CD4-positive, alpha-beta T cell (primary cell): ENCODE data around the gene ADAM10. TPM values are rescaled to one million over a fixed set of nuclear protein-coding genes. Genes with fewer than 3 reads are reported as not detected.

Source experiments
- ATAC-seq: fragments of 200-7000 bp; cut with Tn5 transposase; one replicate; pipeline ENCODE4 v1.10.0; 2022; ENCODE audit warnings: mild to moderate bottlenecking; ENCODE audit not compliant: poor library complexity
- CTCF ChIA-PET: fragments of 350-600 bp; sonication (Branson Sonifier 250); formaldehyde crosslinking; loops from one replicate; lab custom pipeline; 2021; ENCODE audit warnings: antibody characterized with exemption, inconsistent platforms; lab: Charles Lee
- POLR2A ChIA-PET: fragments of 350-600 bp; sonication (Branson Sonifier 250); formaldehyde crosslinking; loops from one replicate; lab custom pipeline; 2021; ENCODE audit warnings: antibody characterized with exemption, inconsistent platforms; lab: Charles Lee
- DNase-seq, 14 experiments: peaks; one replicate each; pipeline ENCODE4 v3.0.0-alpha.2; 2013 to 2020; ENCODE audit warnings: mixed read lengths in 2 of 14
- H3K27ac ChIP-seq, 2 donors: one replicate each; pipeline versions ENCODE4 v1.5.1 to v1.7.0; 2013; ENCODE audit warnings: low read length in 2 of 2, low read depth in 1 of 2, mild to moderate bottlenecking in 1 of 2
- H3K27me3 ChIP-seq, 2 experiments: 1 replicate in 1 of 2; 2 replicates in 1 of 2; pipeline versions ENCODE4 v1.6.1 to v1.7.0; 2013; ENCODE audit warnings: low read length in 2 of 2, control low read depth in 1 of 2, mild to moderate bottlenecking in 1 of 2, moderate library complexity in 1 of 2; ENCODE audit not compliant: insufficient read depth in 2 of 2, control insufficient read depth in 1 of 2
- H3K36me3 ChIP-seq: one replicate; pipeline ENCODE4 v1.6.1; 2013; ENCODE audit warnings: low read length, control low read depth; ENCODE audit not compliant: insufficient read depth
- H3K4me1 ChIP-seq: one replicate; pipeline ENCODE4 v1.6.1; 2013; ENCODE audit warnings: low read length, control low read depth; ENCODE audit not compliant: insufficient read depth
- H3K4me3 ChIP-seq: one replicate; pipeline ENCODE4 v1.5.1; 2013; ENCODE audit warnings: mild to moderate bottlenecking, low read length, moderate library complexity
- H3K9me3 ChIP-seq, 2 experiments: 1 replicate in 1 of 2; 2 replicates in 1 of 2; pipeline versions ENCODE4 v1.6.1 to v1.7.0; 2013; ENCODE audit warnings: low read length in 2 of 2, mild to moderate bottlenecking in 2 of 2, control low read depth in 1 of 2, moderate library complexity in 1 of 2; ENCODE audit not compliant: control insufficient read depth in 1 of 2, insufficient read depth in 1 of 2
- H3K27ac Mint-ChIP-seq: one replicate; pipeline ENCODE4 v1.8.0; 2020; ENCODE audit warnings: mixed read lengths
- H3K27me3 Mint-ChIP-seq: one replicate; pipeline ENCODE4 v1.8.0; 2021; ENCODE audit warnings: mixed read lengths
- H3K36me3 Mint-ChIP-seq: one replicate; pipeline ENCODE4 v1.8.0; 2021; ENCODE audit warnings: low read depth, mixed read lengths
- H3K4me1 Mint-ChIP-seq: one replicate; pipeline ENCODE4 v1.8.0; 2021; ENCODE audit warnings: low read depth, mixed read lengths
- H3K4me3 Mint-ChIP-seq: one replicate; pipeline ENCODE4 v1.8.0; 2020; ENCODE audit warnings: mild to moderate bottlenecking, mixed read lengths
- H3K9me3 Mint-ChIP-seq: one replicate; pipeline ENCODE4 v1.8.0; 2020; ENCODE audit warnings: mixed read lengths
- intact Hi-C, 2 experiments: fragments of 100-400 bp; cut with DNase I in 1 of 2; cut with micrococcal nuclease in 1 of 2; formaldehyde crosslinking; loops; one replicate each; pipeline versions ENCODE4 v1.15.1 to v1.9.0; 2023 to 2025; cut with DNase I, micrococcal nuclease
- total RNA-seq, 174 experiments: library from RNA in 2 of 174; stranded (reverse) in 2 of 174; gene quantifications; one replicate each; pipeline ENCODE4 v1.2.3 and lab custom pipeline; 2021 to 2026
- TF ChIP-seq, protein P1 (sequence below): fragments of 200-600 bp; IDR thresholded peaks from one replicate; pipeline ENCODE4 v1.8.0; 2022; ENCODE audit warnings: antibody characterized with exemption, mild to moderate bottlenecking

Gene ADAM10
- total RNA-seq, 2 experiments from 2014 or later = 70.5 to 80.4 TPM

DNA sequence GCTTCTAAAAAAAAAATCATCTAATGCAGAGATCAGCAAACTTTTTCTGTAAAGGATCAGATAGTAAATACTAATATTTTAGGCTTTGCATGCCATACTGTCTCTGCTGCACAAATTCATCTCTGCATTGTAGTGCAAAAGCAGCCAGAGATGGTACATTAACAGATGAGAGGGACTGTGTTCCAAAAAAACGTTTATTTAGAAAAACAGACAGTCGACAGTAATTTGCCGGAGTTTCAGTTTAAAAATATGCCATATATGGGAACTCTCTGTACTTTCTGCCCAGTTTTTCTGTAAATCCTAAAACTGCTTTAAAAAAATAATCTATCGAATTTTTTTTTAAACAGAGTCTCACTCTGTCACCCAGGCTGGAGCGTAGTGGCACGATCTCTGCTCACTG, 35.8 kb upstream of the ADAM10 start:
- H3K27me3 Mint-ChIP-seq = no peaks in the 10 kb centered on the region
- no peak overlapping the region for H3K4me3 Mint-ChIP-seq
- H3K9me3 Mint-ChIP-seq = no peaks in the 10 kb centered on the region

DNA sequence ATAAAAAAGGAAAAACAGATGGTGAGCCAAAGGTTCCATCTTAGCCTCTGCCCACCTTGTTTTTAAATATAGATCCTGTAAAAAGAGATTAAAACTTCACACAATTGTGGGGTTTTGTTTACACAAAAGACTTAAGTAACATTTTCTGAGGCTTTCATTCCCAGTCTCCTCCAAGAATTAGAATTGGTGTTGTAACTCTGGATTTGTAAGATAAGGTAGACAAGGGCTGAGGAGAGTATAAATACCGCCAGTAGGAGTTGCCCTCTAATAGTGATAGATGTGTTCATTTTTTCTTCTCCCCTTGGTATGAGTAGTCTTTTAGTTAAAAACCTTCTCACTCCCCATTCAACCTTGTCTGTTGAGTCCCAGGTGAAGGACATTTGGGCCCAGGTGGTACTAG, 30.0 kb upstream of the ADAM10 start:
- no peak for DNase-seq
- Histone ChIP-seq H3K36me3 (peaks cover 2% of the 10 kb centered on the region), H3K4me3 (no peak overlapping the region), H3K27me3 (no peaks in the 10 kb centered on the region), H3K27ac (no peak overlapping the region), H3K9me3 (no peaks in the 10 kb centered on the region), H3K4me1 (peaks cover 8% of the 10 kb centered on the region)
- Mint-ChIP-seq H3K4me1 (peaks cover 15% of the 10 kb centered on the region), H3K27ac (no peak overlapping the region), H3K27me3 (no peaks in the 10 kb centered on the region), H3K36me3 (peaks cover 26% of the 10 kb centered on the region), H3K4me3 (no peak overlapping the region), H3K9me3 (no peaks in the 10 kb centered on the region)
- CTCF ChIA-PET = no interaction called here
- ATAC-seq = no peak
- intact Hi-C loops = loop anchor here in 1 of 2 experiments (10.0 kb wide), 2 partner anchors 325 to 875 kb away; partner anchors contain the start of genes CCNB2 and GTF2A2
- POLR2A ChIA-PET = no interaction called here
- TF ChIP-seq, protein P1, sequence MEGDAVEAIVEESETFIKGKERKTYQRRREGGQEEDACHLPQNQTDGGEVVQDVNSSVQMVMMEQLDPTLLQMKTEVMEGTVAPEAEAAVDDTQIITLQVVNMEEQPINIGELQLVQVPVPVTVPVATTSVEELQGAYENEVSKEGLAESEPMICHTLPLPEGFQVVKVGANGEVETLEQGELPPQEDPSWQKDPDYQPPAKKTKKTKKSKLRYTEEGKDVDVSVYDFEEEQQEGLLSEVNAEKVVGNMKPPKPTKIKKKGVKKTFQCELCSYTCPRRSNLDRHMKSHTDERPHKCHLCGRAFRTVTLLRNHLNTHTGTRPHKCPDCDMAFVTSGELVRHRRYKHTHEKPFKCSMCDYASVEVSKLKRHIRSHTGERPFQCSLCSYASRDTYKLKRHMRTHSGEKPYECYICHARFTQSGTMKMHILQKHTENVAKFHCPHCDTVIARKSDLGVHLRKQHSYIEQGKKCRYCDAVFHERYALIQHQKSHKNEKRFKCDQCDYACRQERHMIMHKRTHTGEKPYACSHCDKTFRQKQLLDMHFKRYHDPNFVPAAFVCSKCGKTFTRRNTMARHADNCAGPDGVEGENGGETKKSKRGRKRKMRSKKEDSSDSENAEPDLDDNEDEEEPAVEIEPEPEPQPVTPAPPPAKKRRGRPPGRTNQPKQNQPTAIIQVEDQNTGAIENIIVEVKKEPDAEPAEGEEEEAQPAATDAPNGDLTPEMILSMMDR = no peak

More for the DNA sequence above, 35.8 kb upstream of the ADAM10 start:
- DNase-seq (no peak), ATAC-seq (no peak)
- Histone ChIP-seq H3K9me3 (no peaks in the 10 kb centered on the region), H3K4me1 (no peaks in the 10 kb centered on the region), H3K27me3 (no peaks in the 10 kb centered on the region), H3K27ac (no peak overlapping the region), H3K36me3 (peaks cover 5% of the 10 kb centered on the region), H3K4me3 (no peak overlapping the region)
- H3K27ac Mint-ChIP-seq = no peak overlapping the region
- ChIA-PET POLR2A (no interaction called here), CTCF (no interaction called here)
- peaks cover 10% of the 10 kb centered on the region for H3K4me1 Mint-ChIP-seq
- H3K36me3 Mint-ChIP-seq = peaks cover 24% of the 10 kb centered on the region
- TF ChIP-seq, protein P1 = no peak
- intact Hi-C loops = no loop called here

DNA sequence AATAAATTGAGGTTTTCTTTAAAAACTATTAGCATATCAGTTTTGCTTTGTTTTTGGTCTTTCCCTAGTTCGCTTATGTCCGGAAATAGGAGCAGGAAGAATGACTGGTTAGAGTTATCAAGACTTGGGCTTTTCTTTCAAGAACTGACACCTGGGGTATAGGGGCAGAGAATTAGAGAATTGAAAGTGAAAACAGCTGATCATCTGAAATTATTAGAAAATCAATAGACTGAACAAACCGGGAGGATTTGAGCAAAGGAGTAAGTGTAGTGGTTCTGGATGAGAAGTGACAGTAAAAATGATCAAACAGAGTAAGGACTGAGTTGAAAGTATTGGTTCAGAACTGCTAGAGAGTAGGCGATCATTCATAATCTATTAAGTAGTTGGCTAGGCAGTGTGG, 27.6 kb upstream of the ADAM10 start:
- no peak overlapping the region for H3K27ac Mint-ChIP-seq
- H3K4me3 Mint-ChIP-seq = no peak overlapping the region
- TF ChIP-seq, protein P1 = no peak
- ChIA-PET CTCF (no interaction called here), POLR2A (no interaction called here)
- no peaks in the 10 kb centered on the region for H3K36me3 ChIP-seq
- intact Hi-C loops = loop anchor here in 1 of 2 experiments (10.0 kb wide), 2 partner anchors 328 to 878 kb away; partner anchors contain the start of genes CCNB2 and GTF2A2
- H3K4me1 ChIP-seq = peaks cover 25% of the 10 kb centered on the region
- H3K9me3 ChIP-seq = no peaks in the 10 kb centered on the region
- no peak overlapping the region for H3K4me3 ChIP-seq
- H3K27me3 Mint-ChIP-seq = no peaks in the 10 kb centered on the region
- peaks cover 27% of the 10 kb centered on the region for H3K36me3 Mint-ChIP-seq
- ATAC-seq = no peak
- H3K9me3 Mint-ChIP-seq = no peaks in the 10 kb centered on the region
- no peaks in the 10 kb centered on the region for H3K27me3 ChIP-seq
- no peak for DNase-seq
- no peak overlapping the region for H3K27ac ChIP-seq
- H3K4me1 Mint-ChIP-seq = peaks cover 10% of the 10 kb centered on the region
